Hematopoietic multipotent progenitor cell treated with erythropoietin and hydrocortisone succinate and interleukin-3 and kit ligand, for 4 days (in vitro differentiated cells): ENCODE results near the gene RGMA.

Experiments
- DNase-seq: peaks from one replicate; pipeline ENCODE4 v3.0.0-alpha.2; 2015

The RGMA gene, protein sequence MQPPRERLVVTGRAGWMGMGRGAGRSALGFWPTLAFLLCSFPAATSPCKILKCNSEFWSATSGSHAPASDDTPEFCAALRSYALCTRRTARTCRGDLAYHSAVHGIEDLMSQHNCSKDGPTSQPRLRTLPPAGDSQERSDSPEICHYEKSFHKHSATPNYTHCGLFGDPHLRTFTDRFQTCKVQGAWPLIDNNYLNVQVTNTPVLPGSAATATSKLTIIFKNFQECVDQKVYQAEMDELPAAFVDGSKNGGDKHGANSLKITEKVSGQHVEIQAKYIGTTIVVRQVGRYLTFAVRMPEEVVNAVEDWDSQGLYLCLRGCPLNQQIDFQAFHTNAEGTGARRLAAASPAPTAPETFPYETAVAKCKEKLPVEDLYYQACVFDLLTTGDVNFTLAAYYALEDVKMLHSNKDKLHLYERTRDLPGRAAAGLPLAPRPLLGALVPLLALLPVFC

DNA sequence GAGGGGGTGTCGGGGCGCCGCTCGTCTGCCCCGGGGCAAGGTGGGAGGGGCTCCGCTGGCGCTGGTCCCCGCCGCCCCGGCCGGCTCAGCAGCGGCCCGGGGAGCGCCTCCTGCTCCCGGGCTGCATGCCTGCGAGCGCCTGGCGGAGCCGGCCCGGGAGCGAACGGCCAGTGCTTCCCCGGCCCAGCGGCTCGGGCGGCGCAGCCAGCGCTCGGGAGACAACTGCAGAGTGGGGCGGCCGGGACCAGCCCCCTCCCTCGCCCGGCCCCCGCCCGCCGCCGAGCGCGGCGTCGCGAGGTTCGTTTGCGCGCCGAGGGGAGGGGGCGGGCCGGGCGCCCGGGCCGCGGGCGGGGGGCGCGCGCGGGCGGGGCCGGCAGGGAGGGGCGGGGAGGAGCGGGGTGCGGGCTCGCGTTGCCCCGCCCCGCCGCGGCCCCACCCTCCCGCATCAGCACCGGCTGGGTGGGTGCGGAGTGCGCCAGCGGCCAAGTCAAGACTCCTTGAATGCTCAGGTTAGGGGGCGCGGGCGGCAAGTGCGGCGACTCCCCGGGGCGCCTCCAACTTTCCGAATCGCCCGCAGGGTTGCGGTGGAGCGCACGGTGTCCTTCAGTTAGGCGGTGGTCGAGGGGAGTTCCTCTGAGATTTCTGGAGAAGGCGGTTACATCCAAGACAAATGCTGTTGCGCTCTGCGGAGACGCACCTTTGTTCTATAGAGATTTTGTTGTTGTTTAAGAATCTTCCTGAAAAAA lies at the start of gene RGMA:
Gene RGMA, minus strand, starts transcription at position 231 of the 746 bp plus-strand sequence. CDS start 279 bp downstream, outside the sequence.
- peak; percentile 9 for DNase-seq

DNA sequence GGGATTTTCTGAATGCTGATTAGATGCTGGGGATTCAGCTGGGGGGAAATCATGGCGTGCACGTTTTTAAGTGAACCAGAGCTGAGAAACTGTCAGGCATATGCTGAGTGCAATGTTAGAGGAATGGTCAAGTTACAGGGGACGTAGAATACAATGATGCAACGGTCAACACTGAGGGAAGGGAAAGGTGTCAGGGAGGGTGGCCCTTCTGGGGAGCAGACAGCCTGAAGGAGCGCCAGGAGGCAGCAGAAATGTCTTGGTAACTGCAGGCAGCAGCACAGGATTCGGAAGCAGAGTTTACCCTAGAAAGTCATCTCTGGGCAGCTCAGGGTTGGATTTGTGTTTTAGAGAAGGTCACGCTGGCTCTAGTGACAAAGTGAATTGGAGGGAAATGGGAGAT lies 47.6 kb upstream of the RGMA start:
- no peak for DNase-seq

GRCh38 chr15:93135997-93136397 lies 47.0 kb upstream of the RGMA start:
- no peak for DNase-seq

GRCh38 chr15:93135459-93135858 lies 46.4 kb upstream of the RGMA start:
- DNase-seq, result no peak

GRCh38 chr15:93131485-93132095 lies 42.6 kb upstream of the RGMA start:
- no peak for DNase-seq

DNA sequence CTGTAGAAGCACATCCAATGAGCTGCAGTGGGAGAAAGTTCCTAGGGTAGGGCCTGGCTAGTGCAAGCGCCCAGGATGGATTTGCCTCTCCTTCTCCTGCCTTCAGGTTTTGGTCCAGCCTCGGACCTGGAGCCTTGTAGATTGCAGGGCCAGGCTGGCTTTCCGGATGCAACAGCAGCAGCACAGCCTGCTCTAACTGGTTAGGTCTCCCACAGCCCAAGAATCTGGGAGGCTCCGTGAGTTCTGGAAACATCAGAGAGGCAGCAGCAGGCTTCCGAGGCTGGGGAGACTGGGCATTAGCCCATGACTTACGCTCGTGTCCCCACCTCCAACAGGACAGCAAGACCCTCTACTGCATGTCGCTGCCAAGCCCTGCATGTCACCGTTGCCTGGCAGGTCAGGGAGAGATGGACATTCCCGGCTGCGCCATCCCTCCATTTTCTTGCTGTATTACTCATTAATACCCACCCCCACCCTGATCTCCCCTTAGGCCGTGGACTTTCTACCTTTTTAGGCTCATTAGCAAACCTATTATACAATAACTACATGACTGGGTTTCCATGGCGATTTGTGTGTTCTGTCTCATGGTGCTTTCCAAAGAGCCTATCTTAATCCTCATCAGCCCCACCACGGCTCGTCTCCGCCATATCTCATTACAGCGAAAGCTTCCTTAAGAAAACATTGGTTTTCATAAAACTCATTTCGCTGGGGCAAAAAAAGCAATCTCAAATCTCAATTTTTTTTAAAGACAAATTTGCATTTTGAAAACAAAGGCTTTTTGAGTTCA lies 40.9 kb upstream of the RGMA start:
- no peak for DNase-seq

- no peak for DNase-seq
Measured at GRCh38 chr15:93127286-93127685, 38.3 kb upstream of the RGMA start.

GRCh38 chr15:93126599-93126998 lies 37.6 kb upstream of the RGMA start:
- DNase-seq, result no peak

- no peak for DNase-seq
Measured at GRCh38 chr15:93126148-93126547, 37.1 kb upstream of the RGMA start.

DNA sequence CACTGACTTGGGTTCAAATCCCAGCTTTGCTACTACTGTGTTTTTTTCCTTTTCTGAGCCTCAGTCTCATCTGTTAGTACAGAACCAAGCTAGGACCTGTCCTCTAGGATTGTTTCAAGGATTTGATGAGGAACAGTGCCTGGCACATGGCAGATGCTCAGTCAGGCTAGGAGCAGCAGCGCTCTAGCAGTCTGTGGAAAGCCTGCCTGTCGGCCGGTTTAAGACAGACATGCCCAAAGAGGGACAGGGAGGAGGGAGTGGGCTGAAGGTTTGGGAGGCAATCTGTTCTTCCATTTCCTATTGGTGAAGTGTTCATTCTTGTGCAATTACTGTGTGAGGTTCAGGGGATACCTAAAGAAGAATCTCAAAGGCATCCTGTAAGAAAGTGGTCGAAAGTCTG lies 35.1 kb upstream of the RGMA start:
- no peak for DNase-seq

- DNase-seq, result no peak
Measured at GRCh38 chr15:93121973-93122910, 33.2 kb upstream of the RGMA start.

- DNase-seq, result no peak
Measured at GRCh38 chr15:93121107-93121506, 32.1 kb upstream of the RGMA start.

- DNase-seq, result no peak
Measured at GRCh38 chr15:93118904-93119303, 29.9 kb upstream of the RGMA start.

DNA sequence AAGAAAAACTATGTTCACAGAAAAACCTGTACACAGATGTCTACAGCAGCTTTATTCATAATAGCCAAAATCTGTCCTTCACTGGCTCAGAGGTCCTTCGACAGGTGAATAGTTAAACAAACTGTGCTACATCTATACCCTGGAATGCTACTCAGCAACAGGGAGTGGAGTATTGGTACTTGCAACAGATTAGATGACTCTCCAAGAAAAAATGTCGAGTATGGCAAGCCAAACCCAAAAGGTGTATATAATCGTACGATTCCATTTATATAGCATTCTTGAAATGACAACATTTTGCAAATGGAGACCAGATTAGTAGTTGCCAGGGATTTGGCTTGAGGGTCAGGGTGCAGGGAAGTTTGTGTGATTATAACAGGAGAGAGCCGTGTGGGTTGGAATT lies 22.4 kb upstream of the RGMA start:
- no peak for DNase-seq

GRCh38 chr15:93110502-93111040 lies 21.6 kb upstream of the RGMA start:
- no peak for DNase-seq

DNA sequence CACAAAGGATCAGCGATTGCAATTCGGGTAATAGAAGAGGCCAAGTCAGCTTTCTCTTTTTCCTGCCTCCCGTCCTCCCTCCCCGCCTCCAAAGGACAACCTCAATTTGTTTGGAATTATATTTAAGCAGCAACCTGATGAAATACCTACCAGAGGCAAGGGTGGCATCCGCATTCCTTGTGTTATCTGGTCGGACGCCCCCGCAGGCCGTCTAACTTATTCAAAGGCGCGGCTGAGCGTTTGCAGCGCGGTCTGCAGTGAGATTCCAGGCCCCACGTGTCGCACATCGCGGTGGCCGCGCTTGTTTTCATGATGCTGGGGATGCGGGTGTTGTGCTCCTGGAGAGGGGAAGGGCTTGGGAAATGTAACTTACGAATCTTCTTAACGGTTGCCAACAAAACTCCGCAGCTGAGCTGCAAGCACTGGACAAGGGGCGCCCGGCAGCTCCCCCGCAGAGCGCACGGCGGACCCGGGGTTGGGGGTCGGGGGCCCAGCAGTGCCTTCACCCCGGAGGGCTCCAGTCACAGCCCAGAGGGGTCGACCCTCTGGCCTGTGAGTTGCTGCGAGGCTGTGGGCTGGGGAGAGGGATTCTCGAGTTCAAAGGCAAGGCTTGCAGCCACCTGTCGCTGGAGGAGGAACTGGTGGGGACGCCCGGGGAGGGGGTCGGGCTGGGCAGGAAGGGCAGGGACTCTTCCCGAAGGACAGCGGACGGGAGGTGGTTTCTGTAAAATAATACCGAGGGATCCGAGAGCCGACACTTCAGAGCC lies 20.5 kb upstream of the RGMA start:
- DNase-seq, result peak; percentile 9

DNA sequence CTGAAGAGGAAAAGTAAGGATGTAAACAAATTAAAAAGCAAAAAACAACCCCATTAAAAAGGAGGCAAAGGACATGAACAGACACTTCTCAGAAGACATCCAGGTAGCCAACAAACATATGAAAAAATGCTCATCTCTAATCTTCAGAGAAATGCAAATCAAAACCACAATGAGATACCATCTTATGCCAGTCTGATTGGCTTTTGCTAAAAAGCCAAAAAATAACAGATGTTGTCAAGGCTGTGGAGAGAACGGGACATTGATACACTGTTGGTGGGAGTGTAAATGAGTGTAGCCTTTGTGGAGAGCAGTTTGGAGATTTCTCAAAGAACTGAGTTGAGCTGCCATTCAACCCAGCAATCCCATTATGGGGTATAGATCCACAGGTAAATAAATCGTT lies 18.6 kb upstream of the RGMA start:
- DNase-seq, result no peak

DNA sequence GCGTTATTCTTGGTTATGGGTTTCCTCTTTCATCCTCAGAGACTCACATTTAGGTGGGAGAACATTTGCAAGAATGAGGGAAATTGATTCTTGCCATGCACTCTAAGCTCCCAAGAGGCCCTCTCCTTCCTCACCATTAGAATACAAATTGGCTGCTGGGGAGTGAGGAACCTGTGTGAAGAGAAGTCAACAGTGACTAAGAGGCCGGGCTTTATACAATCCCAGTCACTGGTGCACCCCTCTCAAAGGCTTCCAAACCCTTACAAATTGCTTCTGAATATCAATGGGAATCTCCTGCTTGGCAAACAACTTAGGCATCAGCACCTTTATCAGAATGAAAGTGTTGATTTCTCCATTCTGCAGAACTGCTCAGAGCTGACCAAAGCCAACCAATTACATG lies 16.5 kb upstream of the RGMA start:
- no peak for DNase-seq

DNA sequence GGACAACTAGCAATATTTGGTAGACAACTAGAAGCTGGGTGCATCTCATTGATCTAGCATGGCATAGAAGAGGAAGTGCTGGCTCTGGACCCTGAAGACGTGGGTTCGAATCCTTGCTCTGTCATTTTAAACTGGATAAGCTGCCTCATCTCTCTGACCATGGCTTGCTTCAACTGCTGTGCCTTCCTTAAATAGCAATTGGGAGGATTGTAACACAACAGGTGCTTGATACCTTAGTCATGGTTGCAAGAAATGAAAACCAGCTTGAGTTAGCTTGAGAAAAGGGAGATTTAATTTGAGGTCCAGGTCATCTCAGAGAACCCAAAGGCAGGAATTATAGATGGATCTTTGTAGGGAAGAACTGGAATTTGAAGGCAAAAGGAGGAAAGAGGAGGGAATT lies 14.8 kb upstream of the RGMA start:
- DNase-seq, result no peak

DNA sequence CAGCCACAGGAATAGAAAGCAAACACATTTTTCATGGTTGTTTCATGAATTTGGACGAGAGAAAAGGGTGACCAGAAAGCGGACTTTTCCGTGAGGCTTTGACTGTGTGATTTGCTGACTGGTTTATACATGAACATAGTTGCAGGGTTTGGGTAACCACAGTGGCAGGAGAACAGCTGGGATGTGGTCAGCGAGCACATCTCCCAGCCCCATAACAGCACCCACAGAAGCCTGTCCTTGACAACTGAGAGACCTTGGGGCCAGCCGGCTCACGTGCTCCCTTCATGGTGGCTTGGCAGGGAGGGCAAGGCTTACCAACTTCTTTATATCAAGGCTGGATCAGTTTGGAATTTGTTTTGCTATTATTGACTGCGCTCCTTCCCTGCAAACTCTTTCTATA lies 13.2 kb upstream of the RGMA start:
- DNase-seq, result no peak

DNA sequence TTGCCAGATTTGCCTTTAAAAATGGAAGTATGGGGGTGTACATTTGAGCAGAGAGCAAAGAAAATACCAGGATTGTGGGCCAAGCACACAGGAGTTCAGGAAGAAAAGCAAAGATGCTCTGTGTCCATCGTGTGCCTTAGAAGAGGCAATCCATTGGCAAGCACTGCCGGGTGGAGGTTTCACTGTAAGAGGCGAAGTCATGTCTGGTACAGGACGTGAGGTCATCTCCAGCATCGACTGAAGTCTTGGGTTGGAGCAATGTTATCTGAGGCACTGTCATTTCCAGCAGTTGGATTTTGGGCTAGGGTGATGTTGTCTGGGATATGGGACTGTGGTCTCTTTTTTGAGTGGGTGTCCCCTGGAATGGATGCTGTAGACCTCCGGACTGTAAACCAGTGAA lies 4.8 kb upstream of the RGMA start:
- DNase-seq, result no peak
